ENCODE measurements around the gene TNFAIP8.

TNFAIP8 gene

DNA sequence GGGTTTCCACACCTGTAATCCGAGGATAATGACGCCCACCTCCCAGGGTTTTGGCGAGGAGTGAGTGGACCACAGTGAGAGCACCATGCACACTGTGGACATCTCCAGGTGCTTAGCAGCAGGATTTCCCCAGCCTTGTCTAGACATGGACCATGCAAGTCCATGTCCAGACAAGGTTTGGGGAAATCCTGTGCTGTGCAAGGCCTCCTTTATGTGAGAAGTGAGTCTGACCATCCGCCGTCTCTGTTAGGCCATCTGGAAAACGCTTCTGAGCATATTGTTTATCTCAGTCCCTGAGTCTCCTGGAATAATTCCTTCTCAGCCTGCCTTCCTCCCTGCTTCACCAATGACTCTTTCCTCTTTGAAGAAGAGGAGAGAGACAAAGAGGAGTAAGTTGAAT lies 26.2 kb upstream of the TNFAIP8 start:
- no peak for DNase-seq (ENCODE audit: low read depth)

DNA sequence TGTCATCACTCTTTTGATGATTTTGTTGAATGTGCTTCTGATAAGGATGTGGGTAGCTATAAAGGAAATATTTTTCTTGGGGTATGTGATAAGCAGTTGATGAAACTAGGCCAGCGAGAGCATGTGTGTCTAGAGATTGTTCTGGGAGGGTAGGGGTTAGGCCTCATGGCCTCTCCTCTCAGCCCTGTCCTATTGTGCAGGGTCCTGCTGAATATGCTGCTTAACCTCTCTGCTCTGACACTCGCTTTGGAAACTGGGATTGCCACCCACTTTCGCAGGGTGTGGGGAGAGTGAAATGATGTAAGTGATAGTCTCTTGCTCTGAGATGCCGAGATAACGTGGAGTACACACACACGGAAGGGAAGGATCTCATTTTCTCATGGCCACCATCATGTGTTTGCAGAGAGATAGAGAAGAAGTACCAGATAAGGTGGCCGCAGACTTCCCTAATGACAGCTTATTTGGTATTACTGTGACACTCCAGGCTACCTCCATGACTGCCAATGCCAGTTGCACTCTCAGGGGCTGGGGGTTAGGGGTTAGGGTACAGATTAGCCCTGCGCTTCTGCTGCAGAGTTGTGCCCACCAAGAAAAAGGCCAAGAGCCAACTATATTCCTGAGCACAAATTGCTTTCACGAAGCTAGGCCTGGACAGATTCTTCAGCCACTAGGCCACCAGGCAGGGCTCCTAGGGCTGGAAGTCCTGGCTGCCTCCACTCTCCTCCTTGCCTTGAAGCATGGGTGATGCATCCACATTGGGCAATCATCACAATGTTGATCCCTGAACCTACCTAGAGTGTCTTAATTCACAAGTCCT lies 25.2 kb upstream of the TNFAIP8 start:
- DNase-seq (ENCODE audit: low read depth) = no peak

DNA sequence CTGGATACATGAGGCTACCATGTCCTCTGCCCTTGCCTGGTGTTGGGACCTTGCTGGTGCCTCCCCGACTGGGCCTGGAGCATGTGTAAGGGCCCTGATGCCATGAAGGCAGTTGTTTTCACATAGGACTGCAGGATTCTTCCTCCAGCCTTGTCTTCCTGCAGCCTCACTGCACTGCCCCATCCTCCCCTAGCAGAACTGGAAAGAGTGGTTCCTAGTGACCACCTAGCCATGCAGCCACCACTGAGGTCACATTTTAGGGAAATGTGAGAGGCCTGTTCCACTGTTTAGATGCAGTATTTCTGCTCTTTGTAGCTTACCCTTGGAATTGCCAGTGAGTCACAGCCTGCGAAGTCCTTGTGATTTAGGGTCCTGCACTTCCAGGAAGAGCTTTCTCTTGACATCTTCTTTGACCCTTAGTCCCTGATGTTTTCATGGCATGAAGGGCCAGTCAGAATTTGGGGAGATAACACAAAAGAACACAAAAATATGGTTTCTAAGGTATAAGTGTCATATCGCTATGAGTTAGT lies 24.2 kb upstream of the TNFAIP8 start:
- DNase-seq (ENCODE audit: low read depth) = no peak

DNA sequence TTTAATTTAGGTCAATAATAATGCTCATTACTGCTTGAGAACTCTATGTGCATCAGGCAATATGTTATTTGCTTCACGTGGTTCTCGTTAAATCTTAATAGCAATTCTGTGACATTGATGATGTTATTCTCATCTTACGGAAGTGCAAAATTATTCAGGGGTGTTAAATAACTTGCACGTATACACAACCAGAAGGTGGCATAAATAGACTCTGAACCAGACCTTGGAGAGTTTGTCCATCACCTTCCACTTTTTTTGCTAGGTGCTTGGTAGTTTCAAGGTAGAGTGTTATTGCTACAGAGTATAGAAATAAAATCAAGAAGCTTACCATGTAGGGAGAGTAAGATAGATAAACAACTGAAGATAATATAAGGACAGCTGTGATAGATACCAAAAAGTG lies 23.6 kb upstream of the TNFAIP8 start:
- DNase-seq (ENCODE audit: low read depth) = no peak

DNA sequence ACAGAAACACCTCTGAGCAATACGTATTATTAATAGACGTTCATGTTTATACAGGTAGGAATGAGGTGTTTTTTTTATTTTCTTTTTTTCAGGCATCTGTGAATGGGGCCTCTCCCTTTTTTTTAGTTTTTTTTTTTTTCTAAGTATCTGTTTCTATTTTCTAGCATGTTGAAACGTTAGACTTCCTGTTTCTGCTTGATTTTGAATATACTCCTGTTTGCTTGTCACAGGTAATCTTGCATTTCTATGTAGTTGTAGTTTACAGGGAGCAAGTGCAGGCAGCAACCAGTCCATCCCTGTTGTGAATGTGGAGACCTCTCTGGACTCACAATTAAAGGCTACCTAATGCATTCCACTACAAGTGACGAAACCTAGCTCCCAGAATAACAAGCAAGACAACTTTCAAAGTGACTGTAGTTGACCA lies 22.8 kb upstream of the TNFAIP8 start:
- no peak for DNase-seq (ENCODE audit: low read depth)

DNA sequence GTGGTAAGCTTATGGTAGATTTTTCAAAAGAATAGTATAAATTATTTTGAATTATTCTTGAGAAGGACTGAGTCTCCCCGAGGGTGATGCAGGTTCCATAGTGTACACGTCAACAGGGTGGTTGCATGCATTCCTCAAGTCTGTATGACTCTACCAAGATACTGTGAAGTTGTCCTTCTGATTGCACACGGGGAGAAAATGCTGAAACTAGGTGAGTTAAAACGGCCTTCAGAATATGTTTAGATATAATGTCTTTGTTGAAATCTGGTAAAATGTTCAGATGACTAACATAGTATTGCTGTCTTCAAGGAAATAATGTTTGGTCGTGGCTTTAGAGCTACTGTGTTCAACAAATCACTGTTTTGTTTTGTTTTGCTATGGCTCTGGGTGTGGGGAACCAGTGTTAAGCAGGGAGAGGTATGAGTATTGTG lies 22.4 kb upstream of the TNFAIP8 start:
- DNase-seq (ENCODE audit: low read depth) = no peak

DNA sequence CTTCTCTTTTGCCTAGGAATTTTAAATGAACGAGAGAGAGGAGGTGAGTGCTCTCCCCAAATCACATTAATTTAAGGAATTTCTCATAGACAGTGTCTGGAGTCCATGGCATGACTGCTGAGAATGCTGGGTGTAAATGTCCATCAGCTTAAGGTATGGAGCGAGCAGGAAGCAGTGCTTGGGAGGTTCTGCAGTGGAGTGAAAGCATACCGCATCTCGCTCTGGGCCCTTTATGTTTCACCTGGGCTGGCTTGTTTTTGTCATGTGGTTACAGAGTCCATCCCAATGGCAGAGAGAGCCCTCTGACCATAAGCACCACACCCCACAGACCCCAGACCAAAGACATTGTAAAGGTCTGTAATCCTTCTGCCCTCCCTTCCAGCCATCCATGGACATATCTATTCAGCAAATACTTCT lies 20.6 kb upstream of the TNFAIP8 start:
- no peak for DNase-seq (ENCODE audit: low read depth)

DNA sequence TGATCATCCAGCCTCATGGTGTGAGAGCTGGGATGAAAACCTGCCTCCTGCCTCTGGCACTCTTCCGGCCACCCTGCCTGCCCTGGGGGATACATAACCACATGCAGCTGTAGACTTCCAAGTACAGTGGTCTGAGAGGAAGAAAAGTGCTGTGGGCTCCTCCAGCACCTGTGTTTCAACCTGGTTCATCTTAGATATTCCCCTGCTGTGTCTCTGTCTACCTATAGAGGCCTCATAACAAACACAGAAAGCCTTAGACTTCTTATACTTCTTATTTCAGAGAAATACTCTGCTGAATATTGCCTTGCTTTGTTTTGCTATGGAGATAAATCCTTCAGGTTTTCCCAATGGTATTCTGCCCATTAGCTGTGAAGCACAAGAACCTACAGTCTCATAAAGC lies 19.6 kb upstream of the TNFAIP8 start:
- no peak for DNase-seq (ENCODE audit: low read depth)

DNA sequence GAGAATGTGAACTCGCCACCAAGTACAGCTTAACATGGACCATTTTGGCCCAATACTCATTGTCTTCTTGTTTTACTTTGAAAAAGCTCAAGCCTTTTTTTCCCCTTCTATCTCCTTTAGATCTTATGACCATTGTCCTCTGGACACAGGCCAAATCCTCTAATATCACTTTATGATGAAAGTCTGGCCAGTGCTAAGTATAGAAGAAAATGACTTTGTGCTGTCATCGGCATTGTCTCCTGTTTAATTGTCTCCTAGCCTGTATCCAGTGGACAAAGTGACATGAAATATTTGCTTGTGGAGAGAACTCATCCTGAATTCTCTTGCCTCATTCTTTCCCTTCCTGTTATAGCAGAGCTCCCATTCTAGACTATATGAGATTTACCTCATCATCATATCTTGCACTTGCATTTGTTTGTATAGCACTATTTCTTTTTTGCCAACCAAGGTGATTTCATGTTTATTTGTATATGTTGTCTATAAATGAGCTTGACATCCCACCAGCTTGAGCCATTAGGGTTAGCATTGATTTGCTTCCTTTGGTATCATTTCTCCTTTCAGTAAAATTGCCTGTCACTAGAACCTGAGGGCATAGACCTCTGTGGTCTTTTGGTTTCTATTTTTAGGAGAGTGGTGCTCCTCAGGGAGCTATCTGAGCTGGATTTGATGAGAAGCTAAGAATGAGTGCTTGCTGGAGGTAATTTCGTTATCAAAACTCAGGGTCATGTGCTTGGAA lies 18.8 kb upstream of the TNFAIP8 start:
- DNase-seq (ENCODE audit: low read depth) = no peak

DNA sequence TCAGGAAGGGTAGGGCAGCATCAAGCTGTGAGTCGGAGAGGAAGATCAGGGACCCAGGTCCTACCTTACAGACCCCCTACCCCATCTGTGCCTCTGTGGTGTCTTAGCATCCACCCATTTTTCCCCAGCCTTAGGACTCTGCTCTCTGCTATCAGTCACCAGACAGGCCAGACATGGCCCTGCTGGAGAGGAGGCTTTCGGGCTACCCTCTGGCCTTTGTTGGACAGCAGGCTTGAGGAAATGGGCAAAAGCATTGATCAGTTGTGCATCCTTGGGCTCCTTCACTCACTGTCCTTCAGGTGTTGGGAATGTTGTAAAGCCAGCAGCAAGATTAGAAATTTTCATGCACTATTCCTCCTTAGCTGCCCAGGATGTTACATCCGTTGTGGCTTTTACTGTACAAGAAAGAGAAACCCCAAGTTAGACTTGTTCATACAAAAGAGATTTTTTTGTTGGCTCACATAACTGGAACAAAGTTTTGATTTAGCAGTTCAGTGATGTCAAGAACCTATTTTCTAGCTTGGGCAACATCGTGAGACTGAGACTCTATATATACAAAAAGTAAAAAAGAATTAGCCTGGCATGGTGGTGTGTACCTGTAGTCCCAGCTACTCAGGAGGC lies 17.4 kb upstream of the TNFAIP8 start:
- DNase-seq (ENCODE audit: low read depth) = no peak

DNA sequence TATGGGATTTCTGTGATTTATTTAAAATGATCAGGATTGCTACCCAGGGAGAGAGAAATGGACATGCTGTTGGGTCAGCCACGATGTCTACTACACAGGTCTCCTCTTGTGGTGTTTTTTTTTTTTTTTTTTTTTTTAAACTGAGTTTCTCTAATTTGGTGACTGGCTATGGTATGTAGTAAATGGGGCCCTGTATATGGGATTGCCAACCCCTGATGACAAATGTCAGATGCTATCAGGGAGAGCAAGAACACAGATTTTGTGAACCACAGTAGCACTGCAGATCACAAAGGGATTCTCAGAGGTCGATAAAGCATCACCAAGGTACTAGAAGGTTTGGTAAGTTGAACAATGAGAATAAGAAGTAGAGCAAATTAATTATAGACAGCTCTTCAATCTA lies 16.5 kb upstream of the TNFAIP8 start:
- DNase-seq (ENCODE audit: low read depth) = no peak

DNA sequence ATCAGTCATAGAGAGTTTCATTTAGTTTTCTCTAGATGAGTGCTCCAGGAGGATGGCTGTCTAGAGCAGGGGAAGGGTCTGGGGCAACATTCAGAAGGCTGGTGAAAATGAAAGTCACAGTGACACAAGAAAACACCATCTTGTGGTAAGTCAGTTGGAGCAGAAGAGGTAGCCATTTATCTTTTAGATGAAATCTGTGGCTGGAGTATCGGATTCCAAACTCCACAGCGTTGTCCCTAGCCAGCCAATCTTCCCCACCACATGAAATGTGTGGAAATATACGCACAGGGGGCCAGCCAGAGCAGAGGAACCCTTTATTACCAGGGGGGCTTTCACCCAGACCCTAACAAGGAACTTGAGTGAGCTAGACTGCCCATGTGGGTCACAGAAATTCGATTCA lies 15.9 kb upstream of the TNFAIP8 start:
- DNase-seq (ENCODE audit: low read depth) = no peak

DNA sequence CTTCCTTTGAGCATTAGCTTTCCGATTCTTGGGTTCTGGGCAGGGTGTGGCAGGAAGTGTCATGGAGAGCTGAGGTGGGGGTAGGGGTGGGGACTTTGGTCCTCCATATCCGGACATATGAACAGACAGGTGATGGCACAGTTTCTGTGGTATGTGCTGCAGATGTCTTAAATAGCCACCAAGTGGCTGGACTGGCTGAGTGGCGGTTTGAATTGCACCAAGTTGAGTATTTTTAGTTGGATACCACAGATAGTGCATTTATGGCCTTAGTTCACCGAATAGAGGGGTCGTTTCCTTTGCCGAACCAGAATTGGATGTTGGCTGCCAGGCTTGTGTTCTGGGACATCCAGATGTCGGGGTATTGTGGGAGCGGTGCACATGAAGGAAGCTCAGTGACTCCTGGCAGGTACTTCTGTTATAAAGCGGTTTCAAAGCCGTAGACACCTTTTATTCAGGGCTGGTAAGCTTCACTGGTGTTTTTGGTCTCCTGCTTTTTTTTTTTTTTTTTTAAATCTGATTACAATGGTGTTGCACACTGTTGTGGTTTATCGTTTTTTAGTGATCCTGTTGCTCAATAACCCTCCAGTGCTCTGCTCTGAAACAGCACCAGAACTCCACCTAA lies 15.1 kb upstream of the TNFAIP8 start:
- no peak for DNase-seq (ENCODE audit: low read depth)

DNA sequence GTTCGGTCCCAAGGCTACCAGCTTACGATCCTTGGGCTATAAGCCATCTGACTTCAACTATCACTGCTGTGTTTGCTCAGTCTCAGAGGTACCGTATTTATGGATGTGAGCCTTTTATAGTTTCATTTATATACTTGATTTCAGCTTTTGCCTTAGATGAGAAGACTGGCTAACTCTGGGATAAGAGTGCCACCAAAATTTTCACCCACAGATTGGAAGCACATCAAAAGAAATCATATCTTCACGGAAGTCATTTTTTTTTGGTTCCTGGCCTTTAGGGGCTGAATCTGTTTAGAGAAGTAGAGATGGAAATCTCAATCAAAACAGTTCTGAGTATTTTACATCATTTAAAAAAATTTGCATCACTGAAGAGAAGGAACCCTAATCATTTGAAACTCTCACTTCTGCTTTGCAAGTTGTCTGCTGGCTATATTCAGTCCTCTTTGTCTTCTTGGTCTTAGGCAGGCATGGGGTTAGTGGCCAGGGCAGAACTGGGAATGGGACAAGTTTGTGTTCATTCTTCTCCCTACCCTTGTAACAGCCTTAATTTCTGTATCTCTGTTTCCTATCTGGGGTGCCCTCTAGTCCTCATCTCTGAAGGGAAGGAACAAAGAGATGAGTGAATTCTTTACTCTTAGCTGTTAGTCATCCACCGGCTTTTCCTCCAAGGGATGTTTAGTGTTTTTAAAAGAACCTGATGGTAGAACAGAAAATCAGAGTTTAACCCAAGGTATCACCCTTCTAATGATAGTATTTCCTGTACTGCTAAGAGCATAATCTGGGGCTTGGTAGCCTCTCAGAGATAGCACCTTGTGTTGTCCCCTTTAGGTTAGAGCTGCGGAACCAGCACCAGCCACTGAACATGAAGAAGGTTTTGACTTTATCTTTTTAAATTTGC lies 14.1 kb upstream of the TNFAIP8 start:
- no peak for DNase-seq (ENCODE audit: low read depth)

DNA sequence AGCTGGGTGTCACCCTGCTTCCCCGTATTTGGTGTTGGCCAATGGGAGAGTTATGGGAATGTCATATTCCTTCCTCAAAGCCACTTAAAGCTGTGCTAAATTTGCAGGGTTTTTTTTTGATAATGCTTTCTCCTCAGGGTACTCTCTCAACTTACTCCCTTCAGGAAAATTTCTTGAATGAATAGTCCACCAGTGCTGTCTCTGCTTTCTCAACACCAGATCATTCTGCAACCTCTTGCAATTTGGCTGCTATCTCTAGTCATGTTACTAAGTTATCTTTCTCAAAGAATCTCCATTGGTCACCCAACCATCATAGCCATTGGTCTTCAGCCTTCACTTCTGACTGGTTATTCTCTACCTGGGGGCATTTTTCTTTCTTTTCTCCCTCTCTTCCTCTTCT lies 13.4 kb upstream of the TNFAIP8 start:
- DNase-seq (ENCODE audit: low read depth) = no peak

DNA sequence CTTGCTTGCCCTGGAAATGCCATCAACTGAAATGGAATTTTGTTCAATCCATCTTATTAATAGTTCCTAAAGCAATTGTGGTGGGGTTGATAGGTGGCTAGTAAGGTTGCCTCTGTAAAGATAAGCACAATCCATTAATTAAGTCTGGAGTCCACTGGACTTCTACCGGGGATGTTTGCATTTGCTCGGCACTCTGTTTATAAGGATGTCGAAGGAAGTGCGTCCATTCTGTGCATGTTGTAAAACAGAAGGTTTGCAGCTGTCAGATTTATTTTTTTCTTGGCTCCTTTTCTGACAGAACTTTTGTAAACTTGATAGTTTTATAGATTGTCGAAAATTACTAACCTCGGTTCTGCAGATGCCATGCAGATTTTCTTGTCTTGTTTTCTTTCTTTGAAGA lies 12.8 kb upstream of the TNFAIP8 start:
- no peak for DNase-seq (ENCODE audit: low read depth)

DNA sequence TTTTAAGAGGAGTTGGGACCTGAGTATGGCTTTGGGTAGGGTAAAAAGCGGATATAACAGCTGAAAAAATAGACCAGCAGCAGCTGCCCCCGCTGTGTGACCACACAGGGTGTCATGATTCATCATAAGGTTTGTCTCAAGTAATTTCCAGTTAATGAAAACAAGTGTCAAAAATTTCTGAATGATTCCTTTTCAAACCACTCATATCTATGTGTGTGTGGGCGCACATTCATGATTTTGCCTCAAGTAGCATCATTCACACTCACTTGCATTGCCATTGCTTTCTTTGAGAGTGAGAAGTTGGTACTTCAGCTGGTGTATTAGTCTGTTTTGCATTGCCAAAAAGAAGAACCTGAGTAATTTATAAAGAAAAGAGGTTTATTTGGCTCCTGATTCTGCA lies 12.1 kb upstream of the TNFAIP8 start:
- no peak for DNase-seq (ENCODE audit: low read depth)

DNA sequence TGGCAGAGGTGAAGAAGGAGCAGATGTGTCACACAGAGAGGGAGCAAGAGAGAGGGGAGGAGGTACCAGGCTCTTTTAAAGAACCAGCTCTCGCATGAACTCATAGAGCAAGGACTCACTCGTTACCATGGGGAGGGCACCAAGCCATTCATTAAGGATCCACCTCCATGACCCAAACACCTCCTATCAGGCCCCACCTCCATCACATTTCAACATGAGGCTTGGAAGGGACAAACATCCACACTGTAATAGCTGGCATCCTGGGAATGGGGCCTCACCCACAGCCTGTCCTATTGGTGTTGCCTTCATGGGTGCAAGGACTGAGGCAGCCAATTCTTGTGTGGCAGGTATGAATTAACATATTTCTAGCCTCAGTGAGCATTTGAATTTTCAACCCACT lies 11.6 kb upstream of the TNFAIP8 start:
- DNase-seq (ENCODE audit: low read depth) = no peak

DNA sequence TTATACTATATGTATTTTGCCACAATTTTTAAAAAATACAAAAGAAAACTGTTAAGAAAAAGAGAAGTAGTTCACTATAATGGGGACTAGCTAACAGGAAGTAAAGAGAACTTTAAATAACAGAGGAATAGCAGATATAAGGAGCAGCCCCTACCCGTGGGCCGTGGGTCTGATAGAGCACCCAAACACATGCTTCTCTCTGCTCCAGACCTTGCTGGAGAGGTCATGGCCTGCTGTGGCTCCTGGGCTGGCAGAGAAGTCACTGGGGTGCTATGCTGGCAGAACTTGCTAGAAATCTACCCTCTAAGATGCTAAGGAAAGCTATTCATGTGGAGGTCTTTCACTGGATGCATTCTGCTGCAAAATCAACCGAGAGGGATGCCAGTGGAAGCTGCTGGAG lies 10.0 kb upstream of the TNFAIP8 start:
- no peak for DNase-seq (ENCODE audit: low read depth)

DNA sequence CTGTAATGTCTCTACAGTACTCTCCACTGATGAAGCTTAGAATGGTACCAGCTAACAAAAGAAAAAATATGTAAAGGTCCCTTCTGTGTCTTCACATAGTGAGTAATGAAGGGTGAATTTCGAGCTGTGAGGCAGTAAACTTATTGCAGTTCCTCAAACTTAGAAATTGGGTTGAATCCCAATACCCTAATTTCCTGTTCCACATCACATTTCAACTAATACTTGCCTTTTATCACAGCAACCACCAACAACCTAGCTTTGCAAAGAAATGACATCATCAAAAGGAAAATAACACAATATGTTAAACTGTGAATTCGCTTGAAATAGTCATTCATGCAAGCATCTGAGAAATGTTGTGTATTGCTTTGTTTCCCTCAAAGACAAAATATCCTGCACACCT lies 9.4 kb upstream of the TNFAIP8 start:
- DNase-seq (ENCODE audit: low read depth) = no peak

DNA sequence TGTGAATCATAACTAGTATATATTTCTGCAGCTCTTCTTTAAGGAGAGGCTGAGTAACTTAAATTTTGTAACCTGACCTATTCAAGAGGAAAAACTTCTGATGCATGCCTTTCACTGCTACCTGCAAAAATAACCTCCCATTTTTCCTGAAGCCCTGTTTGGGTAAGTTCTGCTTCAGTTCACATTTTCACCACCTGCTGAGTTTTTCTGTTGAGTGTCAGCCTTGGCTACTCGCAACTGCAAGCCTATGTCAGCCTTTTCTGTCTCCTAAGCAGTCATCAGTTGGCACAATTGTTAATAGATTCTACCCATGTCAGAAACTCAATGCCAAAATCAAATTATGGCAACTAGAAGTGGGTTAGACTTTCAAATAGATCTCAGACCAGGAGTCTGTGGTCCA lies 8.2 kb upstream of the TNFAIP8 start:
- no peak for DNase-seq (ENCODE audit: low read depth)

All from fibroblast of gingiva (primary cell).